Liver (tissue), 3 donors: Measurements from ENCODE around the gene FAM76B.

Experiments
- ATF3 ChIP-seq: IDR thresholded peaks from 2 replicates; pipeline ENCODE4 v1.6.1; 2016; ENCODE audit warnings: antibody characterized with exemption
- CTCF ChIP-seq: fragments of 150-350 bp; IDR thresholded peaks from 2 replicates; pipeline ENCODE4 v1.5.1; 2017; ENCODE audit warnings: improper control_type of control experiment, low read depth, low read length; ENCODE audit not compliant: missing input control
- GABPA ChIP-seq, 2 donors: IDR thresholded peaks in 1 of 2; conservative IDR thresholded peaks in 1 of 2; 2 replicates each; pipeline ENCODE4 v1.6.1; 2016; ENCODE audit warnings: antibody characterized with exemption in 2 of 2, mild to moderate bottlenecking in 1 of 2, moderate library complexity in 1 of 2
- NR2F2 ChIP-seq: IDR thresholded peaks from 2 replicates; pipeline ENCODE4 v1.6.1; 2016; ENCODE audit warnings: antibody characterized with exemption
- RAD21 ChIP-seq, 2 donors: IDR thresholded peaks; 2 replicates each; pipeline ENCODE4 v1.6.1; 2016; ENCODE audit warnings: antibody characterized with exemption in 2 of 2, mild to moderate bottlenecking in 2 of 2
- REST ChIP-seq: IDR thresholded peaks from 2 replicates; pipeline ENCODE4 v1.6.1; 2016; ENCODE audit warnings: antibody characterized with exemption, mild to moderate bottlenecking
- TAF1 ChIP-seq: conservative IDR thresholded peaks from 2 replicates; pipeline ENCODE4 v1.6.1; 2016; ENCODE audit warnings: antibody characterized with exemption, mild to moderate bottlenecking
- donor health status: healthy.
- donor health status: healthy.

GRCh38 chr11:95829580-95830259, 40.1 kb upstream of the FAM76B start:
- TF ChIP-seq RAD21 (IDR thresholded peaks at IDR 0.05) (no peak), NR2F2 (no peak), CTCF (no peak), TAF1 (no peak), ATF3 (no peak), REST (no peak), GABPA (IDR thresholded peaks at IDR 0.05 in 1 of 2, conservative IDR thresholded peaks at IDR 0.05 in 1 of 2) (no peak)
